Lower lobe of right lung (tissue), 2 donors: Measurements from ENCODE around the gene HES3. TPM values are rescaled to one million over a fixed set of nuclear protein-coding genes. Genes with fewer than 3 reads are reported as not detected.

Experiments used
- ATAC-seq, 2 donors: fragments of 200-7000 bp; cut with Tn5 transposase; one replicate each; pipeline ENCODE4 v1.9.1; 2020 to 2022; ENCODE audit warnings: mild to moderate bottlenecking in 2 of 2, moderate library complexity in 2 of 2
- DNase-seq: peaks from one replicate; pipeline ENCODE4 v3.0.0-alpha.2; 2020
- H3K27ac ChIP-seq: fragments of 200-600 bp; one replicate; pipeline ENCODE4 v1.8.0; 2022
- H3K27me3 ChIP-seq: fragments of 200-600 bp; one replicate; pipeline ENCODE4 v1.8.0; 2022; ENCODE audit warnings: low read depth
- H3K36me3 ChIP-seq: fragments of 200-600 bp; one replicate; pipeline ENCODE4 v1.8.0; 2022; ENCODE audit warnings: mild to moderate bottlenecking
- H3K4me1 ChIP-seq: fragments of 200-600 bp; one replicate; pipeline ENCODE4 v1.8.0; 2022
- H3K4me3 ChIP-seq: fragments of 200-600 bp; one replicate; pipeline ENCODE4 v1.8.0; 2022; ENCODE audit warnings: mild to moderate bottlenecking
- H3K9me3 ChIP-seq: fragments of 200-600 bp; one replicate; pipeline ENCODE4 v1.8.0; 2022
- intact Hi-C: fragments of 100-400 bp; cut with DNase I; formaldehyde crosslinking; loops from one replicate; pipeline ENCODE4 v1.11.0; 2022
- total RNA-seq: library from RNA; stranded (reverse); fragmentation: NEBNext Ultra II Directional; extraction: Animal tissue kit (Norgen Biotek cat#: 25700); gene quantifications from one replicate; pipeline ENCODE4 v1.2.1, GENCODE V29; 2021
- TF ChIP-seq, protein P1 (sequence below): fragments of 200-600 bp; IDR thresholded peaks from one replicate; pipeline ENCODE4 v1.8.0; 2022; ENCODE audit warnings: antibody characterized with exemption, mild to moderate bottlenecking
- donor health status: DM: no; HTN: yes; CAD: no; lungs with severe emphysema.

Gene HES3
- total RNA-seq, 1 donor from 2014 or later, result not detected

DNA sequence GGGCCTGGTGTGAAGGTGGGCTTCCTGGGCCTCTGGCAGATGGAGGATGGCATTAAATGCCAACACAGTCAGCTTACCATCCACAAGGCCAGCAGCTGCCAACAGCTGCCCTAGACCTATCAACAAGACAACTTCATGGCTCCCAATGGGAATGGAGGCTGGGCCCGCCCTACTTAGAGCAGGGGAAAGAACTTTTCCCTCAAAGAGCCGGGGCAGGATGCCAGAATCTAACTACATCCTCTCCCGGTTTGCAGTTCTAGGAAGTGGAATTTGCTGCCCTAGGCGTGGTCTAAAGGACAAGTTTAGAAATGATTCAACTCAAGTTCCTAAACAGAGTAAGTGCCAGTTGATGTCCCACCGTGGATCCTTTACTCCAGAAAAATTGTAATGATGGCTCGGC lies 21.3 kb upstream of the HES3 start:
- intact Hi-C loops, result no loop called here
- Histone ChIP-seq H3K27ac (no peak overlapping the region), H3K27me3 (no peaks in the 10 kb centered on the region), H3K36me3 (peaks cover 60% of the 10 kb centered on the region), H3K4me1 (peaks cover 7% of the 10 kb centered on the region), H3K4me3 (no peak overlapping the region), H3K9me3 (no peaks in the 10 kb centered on the region)
- TF ChIP-seq, protein P1, sequence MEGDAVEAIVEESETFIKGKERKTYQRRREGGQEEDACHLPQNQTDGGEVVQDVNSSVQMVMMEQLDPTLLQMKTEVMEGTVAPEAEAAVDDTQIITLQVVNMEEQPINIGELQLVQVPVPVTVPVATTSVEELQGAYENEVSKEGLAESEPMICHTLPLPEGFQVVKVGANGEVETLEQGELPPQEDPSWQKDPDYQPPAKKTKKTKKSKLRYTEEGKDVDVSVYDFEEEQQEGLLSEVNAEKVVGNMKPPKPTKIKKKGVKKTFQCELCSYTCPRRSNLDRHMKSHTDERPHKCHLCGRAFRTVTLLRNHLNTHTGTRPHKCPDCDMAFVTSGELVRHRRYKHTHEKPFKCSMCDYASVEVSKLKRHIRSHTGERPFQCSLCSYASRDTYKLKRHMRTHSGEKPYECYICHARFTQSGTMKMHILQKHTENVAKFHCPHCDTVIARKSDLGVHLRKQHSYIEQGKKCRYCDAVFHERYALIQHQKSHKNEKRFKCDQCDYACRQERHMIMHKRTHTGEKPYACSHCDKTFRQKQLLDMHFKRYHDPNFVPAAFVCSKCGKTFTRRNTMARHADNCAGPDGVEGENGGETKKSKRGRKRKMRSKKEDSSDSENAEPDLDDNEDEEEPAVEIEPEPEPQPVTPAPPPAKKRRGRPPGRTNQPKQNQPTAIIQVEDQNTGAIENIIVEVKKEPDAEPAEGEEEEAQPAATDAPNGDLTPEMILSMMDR, result no peak
- peak in 1 of 2 donors; percentile 6 for ATAC-seq
- DNase-seq, result no peak

DNA sequence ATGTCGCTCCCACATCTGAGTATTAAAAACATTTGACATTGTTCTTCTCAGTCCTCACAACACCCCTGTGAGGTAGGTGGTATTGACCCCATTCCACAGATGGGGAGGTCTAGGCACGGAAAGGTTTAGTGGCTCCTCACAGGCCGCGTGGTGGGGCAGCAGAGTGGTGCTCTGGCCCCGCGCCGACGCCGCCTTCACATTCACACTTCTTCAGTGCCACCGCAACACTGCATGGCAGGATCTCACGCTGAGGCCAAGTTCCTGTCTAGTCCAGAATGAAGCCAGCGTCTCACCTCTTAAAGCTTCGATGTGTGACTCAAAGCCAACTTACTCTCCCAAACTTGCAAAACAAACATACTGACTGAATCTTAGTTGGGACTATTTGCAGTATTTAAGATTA lies 20.4 kb upstream of the HES3 start:
- DNase-seq (no peak), ATAC-seq (no peak)
- TF ChIP-seq, protein P1, result no peak
- no peak overlapping the region for H3K4me3 ChIP-seq
- intact Hi-C loops, result no loop called here
- H3K4me1 ChIP-seq, result peaks cover 7% of the 10 kb centered on the region
- H3K9me3 ChIP-seq, result no peaks in the 10 kb centered on the region
- no peaks in the 10 kb centered on the region for H3K27me3 ChIP-seq
- H3K36me3 ChIP-seq, result peaks cover 70% of the 10 kb centered on the region
- H3K27ac ChIP-seq, result no peak overlapping the region

DNA sequence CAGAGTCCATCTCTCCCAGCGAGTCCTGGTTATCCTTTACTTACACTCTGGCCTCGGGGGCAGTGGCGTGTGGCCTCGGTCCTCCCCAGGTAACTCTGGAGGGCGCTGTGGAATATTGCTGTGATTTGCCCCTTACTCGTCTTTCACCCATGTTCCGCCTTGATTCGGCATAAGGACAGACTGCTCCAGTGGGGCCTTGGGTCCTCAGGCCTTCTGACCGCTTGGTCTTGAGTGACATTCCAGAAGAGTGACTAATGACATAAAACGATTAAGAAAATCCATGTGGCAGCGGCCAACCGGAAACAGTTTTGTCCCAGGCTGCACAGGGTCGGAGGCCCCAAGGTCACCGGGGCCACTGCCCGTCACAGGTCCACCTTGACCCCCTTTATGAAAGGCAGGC lies 19.3 kb upstream of the HES3 start:
- Histone ChIP-seq H3K27me3 (no peaks in the 10 kb centered on the region), H3K36me3 (peaks cover 79% of the 10 kb centered on the region), H3K4me3 (no peak overlapping the region), H3K9me3 (no peaks in the 10 kb centered on the region), H3K27ac (no peak overlapping the region), H3K4me1 (peaks cover 7% of the 10 kb centered on the region)
- TF ChIP-seq, protein P1, result no peak
- DNase-seq (no peak), ATAC-seq (no peak)
- intact Hi-C loops, result no loop called here

DNA sequence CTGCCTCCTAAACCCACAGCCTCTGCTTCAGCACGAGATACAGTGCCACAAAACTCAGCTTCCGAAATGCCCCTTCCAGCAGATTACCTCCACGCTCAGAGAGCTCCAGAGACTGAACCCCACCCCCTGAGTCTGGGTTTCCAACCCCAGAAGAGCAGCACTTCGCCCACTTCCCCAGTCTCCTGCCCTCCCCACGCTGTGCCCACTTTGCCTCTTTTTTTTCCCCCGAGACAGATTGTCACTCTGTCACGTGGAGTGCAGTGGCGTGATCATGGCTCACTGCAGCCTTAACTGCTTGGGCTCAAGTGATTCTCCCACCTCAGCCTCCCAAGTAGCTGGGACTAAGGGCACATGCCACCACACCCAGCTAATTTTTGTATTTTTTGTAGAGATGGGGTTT lies 18.3 kb upstream of the HES3 start:
- no peak for DNase-seq
- intact Hi-C loops, result no loop called here
- peaks cover 88% of the 10 kb centered on the region for H3K36me3 ChIP-seq
- H3K9me3 ChIP-seq, result no peaks in the 10 kb centered on the region
- H3K4me3 ChIP-seq, result no peak overlapping the region
- TF ChIP-seq, protein P1, result no peak
- no peak for ATAC-seq
- H3K4me1 ChIP-seq, result peaks cover 7% of the 10 kb centered on the region
- H3K27me3 ChIP-seq, result no peaks in the 10 kb centered on the region
- no peak overlapping the region for H3K27ac ChIP-seq

DNA sequence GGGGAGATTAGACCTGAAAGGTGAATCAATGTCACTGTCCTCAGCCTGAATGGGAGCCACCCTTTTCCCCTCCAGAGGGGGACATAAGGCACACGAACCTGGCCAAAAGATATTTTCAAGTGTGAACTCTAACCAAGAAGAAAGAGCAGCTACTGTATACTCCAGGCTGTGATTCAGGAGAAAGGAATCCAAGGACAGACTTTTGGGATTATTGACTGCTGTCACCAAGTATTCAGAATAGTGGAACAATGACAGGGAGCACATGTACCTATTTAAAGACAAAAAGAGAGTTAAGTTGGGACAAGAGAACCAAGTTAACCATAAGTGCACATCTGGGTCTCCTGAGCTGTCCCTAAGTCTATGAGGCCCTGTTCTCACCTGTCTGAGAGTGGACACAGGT lies 10.6 kb upstream of the HES3 start:
- Histone ChIP-seq H3K27ac (no peak overlapping the region), H3K36me3 (peaks cover 52% of the 10 kb centered on the region), H3K9me3 (no peaks in the 10 kb centered on the region), H3K4me3 (no peak overlapping the region), H3K4me1 (peaks cover 16% of the 10 kb centered on the region), H3K27me3 (no peaks in the 10 kb centered on the region)
- intact Hi-C loops, result no loop called here
- ATAC-seq (no peak), DNase-seq (no peak)
- TF ChIP-seq, protein P1, result no peak
